ENCODE data around the gene DENND5B. TPM values are rescaled to one million over a fixed set of nuclear protein-coding genes. Genes with fewer than 3 reads are reported as not detected.

DENND5B gene
- total and polyA plus RNA-seq, 4 donors, result 3.1 to 22.5 (median 12.7) TPM

DNA sequence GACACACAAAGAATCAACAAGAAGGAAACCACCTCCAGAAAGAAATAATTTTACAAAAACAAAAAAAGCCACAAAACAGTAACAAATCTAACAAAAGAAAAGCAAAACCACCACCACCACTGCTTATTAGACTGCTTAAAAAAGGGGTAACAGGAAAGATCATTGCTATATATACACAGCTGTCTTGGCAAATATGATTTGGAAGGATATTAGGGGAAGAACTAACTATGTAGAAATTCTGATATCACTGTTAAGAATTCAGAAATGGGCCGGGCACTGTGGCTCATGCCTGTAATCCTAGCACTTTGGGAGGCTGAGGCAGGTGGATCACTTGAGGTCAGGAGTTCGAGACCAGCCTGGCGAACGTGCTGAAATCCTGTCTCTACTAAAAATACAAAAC lies 92.5 kb downstream of the DENND5B start:
- 42 to 45% methylated on average over 4 of the region's 4 CpGs for WGBS, 2 donors
- intact Hi-C loops (cut with DNase I), result no loop called here
- no peaks in the 10 kb centered on the region for H3K9me3 ChIP-seq (ENCODE audit: control insufficient read depth, low read length)
- H3K4me3 ChIP-seq (ENCODE audit: low read length in 2 of 2), result no peak overlapping the region
- peak overlapping the region in 1 of 2 donors; percentile 57 for H3K27ac ChIP-seq (ENCODE audit: low read depth in 1 of 2, low read length in 2 of 2)
- H3K4me1 ChIP-seq (ENCODE audit: control insufficient read depth in 1 of 2, insufficient read depth in 2 of 2, low read length in 2 of 2), result peaks cover 0 to 2% of the 10 kb centered on the region in 2 donors
- no peaks in the 10 kb centered on the region for H3K27me3 ChIP-seq (ENCODE audit: control insufficient read depth in 1 of 2, insufficient read depth in 2 of 2, low read length in 1 of 2)
- DNase-seq, result no peak
- no peak for ATAC-seq (ENCODE audit: low FRiP score)
- H3K36me3 ChIP-seq (ENCODE audit: control insufficient read depth in 1 of 2, insufficient read depth in 2 of 2, low read length in 1 of 2), result no peaks in the 10 kb centered on the region

DNA sequence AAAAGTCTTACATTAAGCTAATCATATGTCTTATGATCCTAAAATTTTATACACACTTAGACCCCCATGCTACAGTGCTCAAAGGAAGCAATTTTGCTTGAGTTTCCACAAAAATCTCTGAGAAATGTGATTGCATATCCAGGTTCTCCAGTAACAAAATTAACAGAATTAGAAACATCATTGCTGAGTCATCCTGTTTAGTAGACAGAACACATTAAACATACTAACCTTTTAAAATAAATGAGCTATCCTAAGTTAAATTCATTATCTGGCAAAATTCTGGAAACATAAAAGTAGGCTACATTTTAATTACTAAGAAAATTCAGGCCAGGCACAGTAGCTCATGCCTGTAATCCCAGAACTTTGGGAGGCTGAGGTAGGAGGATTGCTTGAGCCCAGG lies 94.7 kb downstream of the DENND5B start:
- Histone ChIP-seq H3K9me3 (ENCODE audit: control insufficient read depth, low read length) (no peaks in the 10 kb centered on the region), H3K27me3 (ENCODE audit: control insufficient read depth in 1 of 2, insufficient read depth in 2 of 2, low read length in 1 of 2) (no peaks in the 10 kb centered on the region), H3K4me3 (ENCODE audit: low read length in 2 of 2) (no peak overlapping the region), H3K27ac (ENCODE audit: low read depth in 1 of 2, low read length in 2 of 2) (no peak overlapping the region), H3K4me1 (ENCODE audit: control insufficient read depth in 1 of 2, insufficient read depth in 2 of 2, low read length in 2 of 2) (peaks cover 0 to 2% of the 10 kb centered on the region in 2 donors), H3K36me3 (ENCODE audit: control insufficient read depth in 1 of 2, insufficient read depth in 2 of 2, low read length in 1 of 2) (no peaks in the 10 kb centered on the region)
- intact Hi-C loops (cut with DNase I), result no loop called here
- ATAC-seq (ENCODE audit: low FRiP score) (no peak), DNase-seq (no peak)

DNA sequence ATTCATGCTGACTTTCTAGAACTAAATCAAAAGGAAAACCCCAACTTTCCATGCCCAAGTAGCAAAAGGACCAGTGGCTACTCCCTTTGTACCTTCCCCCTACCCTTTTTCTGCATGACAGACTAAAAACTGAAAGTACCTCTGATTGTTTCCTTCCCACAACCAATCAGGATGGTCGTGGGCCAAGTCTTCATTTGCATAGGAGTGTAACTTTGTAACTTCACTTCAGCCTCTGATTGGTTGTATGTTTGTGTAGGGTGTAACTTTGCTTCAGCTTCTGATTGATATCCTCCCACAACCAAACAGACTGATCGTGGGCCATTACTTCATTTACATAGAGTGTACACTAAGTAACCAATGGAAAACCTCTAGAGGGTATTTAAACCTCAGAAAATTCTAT lies 96.5 kb downstream of the DENND5B start:
- peaks cover 0 to 3% of the 10 kb centered on the region in 2 donors for H3K36me3 ChIP-seq (ENCODE audit: control insufficient read depth in 1 of 2, insufficient read depth in 2 of 2, low read length in 1 of 2)
- peaks cover 0 to 2% of the 10 kb centered on the region in 2 donors for H3K4me1 ChIP-seq (ENCODE audit: control insufficient read depth in 1 of 2, insufficient read depth in 2 of 2, low read length in 2 of 2)
- intact Hi-C loops (cut with DNase I), result no loop called here
- H3K27me3 ChIP-seq (ENCODE audit: control insufficient read depth in 1 of 2, insufficient read depth in 2 of 2, low read length in 1 of 2), result no peaks in the 10 kb centered on the region
- ATAC-seq (ENCODE audit: low FRiP score) (no peak), DNase-seq (no peak)
- H3K9me3 ChIP-seq (ENCODE audit: control insufficient read depth, low read length), result no peaks in the 10 kb centered on the region
- no peak overlapping the region for H3K27ac ChIP-seq (ENCODE audit: low read depth in 1 of 2, low read length in 2 of 2)
- H3K4me3 ChIP-seq (ENCODE audit: low read length in 2 of 2), result no peak overlapping the region
- 94 to 95% methylated on average over 2 of the region's 2 CpGs for WGBS, 2 donors

DNA sequence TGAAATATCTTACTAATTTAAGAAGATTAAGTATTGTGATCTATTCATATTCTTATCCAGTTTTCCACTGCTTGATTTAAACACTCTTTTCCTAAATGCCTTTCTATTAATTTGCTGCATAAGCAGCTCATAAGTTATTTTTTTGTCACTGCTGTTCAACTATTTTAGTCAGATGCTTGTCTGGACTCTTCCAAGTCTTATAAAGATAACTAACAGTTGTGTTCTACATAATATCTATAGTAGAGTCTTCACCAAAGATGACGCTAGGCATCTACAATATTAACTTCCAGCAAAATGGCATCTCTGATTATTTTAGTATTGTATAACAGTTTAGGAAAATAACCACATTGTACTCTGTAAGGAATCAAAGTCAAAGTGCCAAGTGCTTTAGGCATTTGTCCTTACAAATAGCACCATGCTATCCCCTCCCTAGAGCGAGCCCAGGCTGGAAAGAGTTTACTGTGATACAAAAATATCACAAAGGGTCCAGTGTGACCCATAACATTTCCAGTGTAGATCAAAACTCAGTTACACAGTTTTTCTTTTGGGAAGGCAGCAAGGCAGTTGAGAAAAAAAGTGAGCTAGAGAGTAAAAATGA lies 98.2 kb downstream of the DENND5B start:
- H3K27me3 ChIP-seq (ENCODE audit: control insufficient read depth in 1 of 2, insufficient read depth in 2 of 2, low read length in 1 of 2), result no peaks in the 10 kb centered on the region
- DNase-seq (no peak), ATAC-seq (ENCODE audit: low FRiP score) (no peak)
- peaks cover 0 to 3% of the 10 kb centered on the region in 2 donors for H3K36me3 ChIP-seq (ENCODE audit: control insufficient read depth in 1 of 2, insufficient read depth in 2 of 2, low read length in 1 of 2)
- H3K4me3 ChIP-seq (ENCODE audit: low read length in 2 of 2), result no peak overlapping the region
- WGBS, 2 donors, result 24 to 45% methylated on average over 2 of the region's 2 CpGs
- intact Hi-C loops (cut with DNase I), result no loop called here
- H3K4me1 ChIP-seq (ENCODE audit: control insufficient read depth in 1 of 2, insufficient read depth in 2 of 2, low read length in 2 of 2), result peaks cover 0 to 2% of the 10 kb centered on the region in 2 donors
- H3K27ac ChIP-seq (ENCODE audit: low read depth in 1 of 2, low read length in 2 of 2), result no peak overlapping the region
- no peaks in the 10 kb centered on the region for H3K9me3 ChIP-seq (ENCODE audit: control insufficient read depth, low read length)

DNA sequence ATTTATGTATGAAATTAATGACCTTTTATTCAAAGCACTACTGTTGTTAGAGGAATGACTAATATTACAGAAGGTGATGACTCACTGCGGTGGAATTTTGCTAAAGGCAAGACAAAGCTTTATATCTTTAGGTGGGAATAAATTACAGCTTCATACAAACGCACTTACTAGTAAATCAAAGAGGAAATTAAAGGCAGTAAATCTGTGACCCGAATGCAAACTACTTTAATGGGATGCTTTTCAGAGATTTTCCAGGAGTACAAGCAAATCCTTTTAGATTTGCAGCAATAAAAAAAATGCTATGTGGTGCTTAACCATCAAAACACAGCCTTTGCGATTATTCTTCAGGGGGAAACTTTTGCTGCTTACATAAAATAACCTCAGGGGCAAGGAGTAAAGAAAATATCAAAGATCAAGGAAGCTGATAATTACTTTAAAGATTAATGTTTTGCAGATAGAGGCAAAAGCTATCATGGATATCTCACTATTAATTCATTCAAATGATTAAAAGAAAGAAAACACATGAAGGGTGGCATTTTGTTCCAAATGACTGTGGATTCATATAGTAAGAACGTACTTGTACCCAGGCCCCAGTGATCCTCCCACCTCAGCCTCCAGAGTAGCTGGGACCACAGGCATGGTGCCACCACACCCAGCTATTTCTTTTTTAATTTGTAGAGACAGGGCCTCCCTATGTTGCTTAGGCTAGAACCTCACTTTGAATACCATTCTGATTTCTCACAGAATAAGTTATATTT lies 98.9 kb downstream of the DENND5B start:
- Histone ChIP-seq H3K27me3 (ENCODE audit: control insufficient read depth in 1 of 2, insufficient read depth in 2 of 2, low read length in 1 of 2) (no peaks in the 10 kb centered on the region), H3K27ac (ENCODE audit: low read depth in 1 of 2, low read length in 2 of 2) (no peak overlapping the region), H3K36me3 (ENCODE audit: control insufficient read depth in 1 of 2, insufficient read depth in 2 of 2, low read length in 1 of 2) (peaks cover 0 to 3% of the 10 kb centered on the region in 2 donors), H3K9me3 (ENCODE audit: control insufficient read depth, low read length) (no peaks in the 10 kb centered on the region), H3K4me1 (ENCODE audit: control insufficient read depth in 1 of 2, insufficient read depth in 2 of 2, low read length in 2 of 2) (peaks cover 0 to 2% of the 10 kb centered on the region in 2 donors), H3K4me3 (ENCODE audit: low read length in 2 of 2) (no peak overlapping the region)
- intact Hi-C loops (cut with DNase I), result no loop called here
- 45 to 51% methylated on average over 5 of the region's 5 CpGs for WGBS, 2 donors
- ATAC-seq (ENCODE audit: low FRiP score), result no peak
- DNase-seq, result no peak

DNA sequence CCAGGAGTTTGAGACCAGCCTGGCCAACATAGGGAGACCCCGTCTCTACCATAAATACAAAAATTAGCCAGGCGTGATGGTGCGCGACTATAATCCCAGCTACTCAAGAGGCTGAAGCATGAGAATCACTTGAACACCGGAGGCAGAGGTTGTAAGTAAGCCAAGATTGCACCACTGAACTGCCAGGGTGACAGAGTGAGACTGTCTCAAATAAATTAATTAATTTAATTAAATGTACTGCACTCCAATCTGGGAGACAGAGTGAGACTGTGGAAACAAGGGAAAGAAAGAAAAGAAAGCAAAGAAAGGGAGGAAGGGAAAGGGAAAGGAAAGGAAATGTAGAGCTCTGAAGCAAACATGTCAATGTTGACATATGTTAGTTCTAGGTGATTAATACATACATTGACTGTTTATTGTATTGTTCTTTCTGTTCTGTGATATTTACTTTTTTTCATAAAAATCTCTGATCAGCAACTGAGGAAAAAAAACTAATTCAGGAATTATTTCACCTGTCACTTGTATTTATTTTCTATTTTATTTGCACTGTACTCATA lies 99.6 kb downstream of the DENND5B start:
- no peaks in the 10 kb centered on the region for H3K27me3 ChIP-seq (ENCODE audit: control insufficient read depth in 1 of 2, insufficient read depth in 2 of 2, low read length in 1 of 2)
- peaks cover 0 to 2% of the 10 kb centered on the region in 2 donors for H3K4me1 ChIP-seq (ENCODE audit: control insufficient read depth in 1 of 2, insufficient read depth in 2 of 2, low read length in 2 of 2)
- no peak overlapping the region for H3K27ac ChIP-seq (ENCODE audit: low read depth in 1 of 2, low read length in 2 of 2)
- no peaks in the 10 kb centered on the region for H3K9me3 ChIP-seq (ENCODE audit: control insufficient read depth, low read length)
- ATAC-seq (ENCODE audit: low FRiP score), result no peak
- intact Hi-C loops (cut with DNase I), result no loop called here
- WGBS, 2 donors, result 95% methylated on average over 5 of the region's 5 CpGs
- peaks cover 0 to 3% of the 10 kb centered on the region in 2 donors for H3K36me3 ChIP-seq (ENCODE audit: control insufficient read depth in 1 of 2, insufficient read depth in 2 of 2, low read length in 1 of 2)
- no peak overlapping the region for H3K4me3 ChIP-seq (ENCODE audit: low read length in 2 of 2)
- no peak for DNase-seq

DNA sequence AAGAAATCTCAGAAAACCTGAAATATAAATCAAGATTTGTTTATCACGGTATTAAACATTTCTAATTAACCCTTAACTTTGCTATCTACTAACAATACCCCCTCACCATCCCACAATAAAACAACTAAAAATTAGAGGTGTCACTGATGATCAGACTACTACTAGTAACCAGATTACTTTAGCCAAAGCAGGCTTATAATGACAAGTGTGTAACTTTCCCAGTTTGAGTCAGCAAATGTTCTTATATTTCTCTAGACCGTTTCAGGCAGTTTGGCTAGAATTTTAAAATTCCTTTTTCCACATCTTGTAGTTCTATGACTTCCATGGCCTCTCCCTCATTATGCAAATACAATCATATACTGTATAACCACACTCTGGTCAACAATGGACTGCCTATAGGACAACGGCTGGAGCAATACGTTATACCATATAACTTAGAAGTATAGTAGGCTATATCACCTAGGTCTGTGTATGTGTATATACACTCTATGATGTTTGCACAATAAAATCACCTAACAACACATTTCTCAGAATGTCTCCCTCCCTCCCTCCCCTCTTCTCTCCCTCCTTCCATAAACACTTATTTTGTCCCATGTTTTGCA lies 102.1 kb downstream of the DENND5B start:
- DNase-seq (no peak), ATAC-seq (ENCODE audit: low FRiP score) (no peak)
- peaks cover 0 to 3% of the 10 kb centered on the region in 2 donors for H3K36me3 ChIP-seq (ENCODE audit: control insufficient read depth in 1 of 2, insufficient read depth in 2 of 2, low read length in 1 of 2)
- H3K27ac ChIP-seq (ENCODE audit: low read depth in 1 of 2, low read length in 2 of 2), result no peak overlapping the region
- intact Hi-C loops (cut with DNase I), result no loop called here
- H3K4me1 ChIP-seq (ENCODE audit: control insufficient read depth in 1 of 2, insufficient read depth in 2 of 2, low read length in 2 of 2), result no peaks in the 10 kb centered on the region
- 52 to 57% methylated on average over 4 of the region's 4 CpGs for WGBS, 2 donors
- H3K27me3 ChIP-seq (ENCODE audit: control insufficient read depth in 1 of 2, insufficient read depth in 2 of 2, low read length in 1 of 2), result no peaks in the 10 kb centered on the region
- H3K4me3 ChIP-seq (ENCODE audit: low read length in 2 of 2), result no peak overlapping the region
- no peaks in the 10 kb centered on the region for H3K9me3 ChIP-seq (ENCODE audit: control insufficient read depth, low read length)

DNA sequence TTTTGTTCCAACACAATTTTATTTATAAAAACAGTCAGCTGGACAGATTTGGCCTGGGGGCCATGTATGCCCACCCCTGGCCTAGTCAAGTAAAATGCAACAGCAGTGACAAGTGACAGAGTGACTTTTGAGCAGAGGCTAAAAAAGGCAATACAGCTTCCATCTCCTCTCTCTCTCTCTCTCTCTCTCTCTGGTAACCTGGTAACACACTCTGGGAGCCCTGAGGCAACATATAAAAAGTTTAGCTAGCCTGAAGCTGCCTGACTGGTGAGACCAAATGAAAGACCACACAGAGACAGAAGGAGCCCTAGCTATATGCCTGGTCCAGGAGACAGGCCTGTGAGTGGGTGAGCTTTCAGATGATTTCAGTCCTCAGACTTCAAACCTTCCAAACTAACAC lies 105.4 kb downstream of the DENND5B start:
- intact Hi-C loops (cut with DNase I), result no loop called here
- no peak for ATAC-seq (ENCODE audit: low FRiP score)

More for the DNA sequence above, 105.4 kb downstream of the DENND5B start:
- Histone ChIP-seq H3K27ac (ENCODE audit: low read depth in 1 of 2, low read length in 2 of 2) (no peak overlapping the region), H3K36me3 (ENCODE audit: control insufficient read depth in 1 of 2, insufficient read depth in 2 of 2, low read length in 1 of 2) (peaks cover 0 to 3% of the 10 kb centered on the region in 2 donors), H3K9me3 (ENCODE audit: control insufficient read depth, low read length) (no peaks in the 10 kb centered on the region), H3K27me3 (ENCODE audit: control insufficient read depth in 1 of 2, insufficient read depth in 2 of 2, low read length in 1 of 2) (no peaks in the 10 kb centered on the region), H3K4me1 (ENCODE audit: control insufficient read depth in 1 of 2, insufficient read depth in 2 of 2, low read length in 2 of 2) (peaks cover 0 to 3% of the 10 kb centered on the region in 2 donors), H3K4me3 (ENCODE audit: low read length in 2 of 2) (no peak overlapping the region)
- DNase-seq, result no peak

Data from aorta (tissue), 5 donors.